GM12872 (cell line): ENCODE results near the gene NSMF.

Experiments
- CTCF ChIP-seq: IDR thresholded peaks from 3 replicates; pipeline ENCODE4 v1.5.1; 2011; ENCODE audit warnings: low read depth, mild to moderate bottlenecking, low read length, moderate library complexity; ENCODE audit not compliant: insufficient read depth

The NSMF gene

GRCh38 chr9:137421838-137422603 lies 37.1 kb downstream of the NSMF start:
- TF ChIP-seq CTCF: no peak

DNA sequence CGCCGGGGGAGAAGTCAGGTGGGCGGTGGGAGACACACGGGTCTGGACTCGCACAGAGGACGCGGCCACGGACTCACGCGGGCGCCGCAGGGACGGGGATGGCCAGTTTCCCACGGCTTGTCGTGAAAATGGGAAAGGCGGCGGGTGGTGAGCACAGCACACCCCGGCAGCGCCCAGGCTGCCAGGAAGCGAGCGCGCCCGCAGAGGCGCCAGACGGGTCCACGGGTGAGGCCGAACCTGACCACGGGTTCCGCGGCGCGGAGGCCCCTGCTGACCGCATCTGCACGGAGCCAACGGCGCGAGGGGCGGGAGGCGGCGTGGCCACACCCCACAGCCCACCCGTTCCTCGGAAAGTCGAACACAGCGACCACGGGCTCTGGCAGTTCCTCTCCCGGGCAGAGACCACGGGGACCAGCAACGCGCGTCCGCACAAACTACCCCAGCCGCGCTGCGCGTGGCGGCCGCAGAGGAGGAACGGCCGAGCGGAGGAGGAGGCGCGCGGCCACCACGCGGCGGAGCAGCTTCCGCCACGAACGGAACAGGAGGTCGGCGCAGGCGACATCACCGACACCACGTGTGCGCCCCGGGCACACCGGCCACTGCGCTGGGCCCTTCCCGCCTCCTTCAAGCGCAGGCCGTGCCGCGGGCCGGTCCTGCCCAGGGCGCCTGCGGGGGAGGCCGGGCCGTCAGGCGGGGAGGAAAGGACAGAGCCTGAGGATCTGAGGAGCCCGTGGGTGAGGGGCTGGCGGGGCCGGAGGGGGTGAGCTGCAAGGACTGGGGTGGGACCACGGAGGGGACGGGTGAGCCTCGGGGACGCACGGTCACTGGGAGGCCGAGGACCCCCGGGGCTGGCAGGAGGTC lies 41.7 kb downstream of the NSMF start:
- no peak for TF ChIP-seq CTCF

DNA sequence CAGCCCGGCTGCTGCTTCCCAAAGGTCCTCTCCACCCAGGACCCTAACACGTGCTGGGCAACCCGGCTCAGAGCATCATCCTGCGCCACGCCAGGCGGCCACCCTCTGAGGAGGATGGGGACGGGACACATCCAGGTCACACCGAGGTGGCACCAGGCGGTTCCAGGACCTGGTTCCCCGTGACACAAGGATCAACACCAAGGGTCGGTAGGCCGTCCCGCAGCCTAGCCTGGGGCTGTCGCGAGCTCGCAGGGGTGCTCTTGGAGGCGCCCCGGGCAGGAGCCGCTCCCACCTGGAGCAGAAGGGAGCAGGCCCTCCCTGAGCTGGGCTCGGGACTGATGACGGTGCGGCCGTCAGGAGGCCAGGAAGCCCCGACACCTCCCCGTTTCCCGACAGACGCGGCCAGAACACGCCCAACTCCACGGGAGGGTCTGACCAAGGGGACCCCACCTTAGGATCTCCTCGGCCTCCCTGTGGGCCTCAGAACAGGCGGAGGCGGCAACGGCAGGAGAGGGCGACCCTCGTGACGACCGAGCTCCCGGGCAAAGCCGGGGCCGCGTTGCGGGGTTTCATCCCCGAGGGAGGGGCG lies 42.5 kb downstream of the NSMF start:
- TF ChIP-seq CTCF: no peak

GRCh38 chr9:137416006-137416562 lies 43.0 kb downstream of the NSMF start:
- no peak for TF ChIP-seq CTCF

GRCh38 chr9:137415451-137415850 lies 43.7 kb downstream of the NSMF start:
- no peak for TF ChIP-seq CTCF

- TF ChIP-seq CTCF: no peak
Measured at GRCh38 chr9:137412431-137412830, 46.7 kb downstream of the NSMF start.
